ENCODE measurements around the gene SELENOW. TPM values are rescaled to one million over a fixed set of nuclear protein-coding genes. Genes with fewer than 3 reads are reported as not detected.

SELENOW gene
- total RNA-seq, 4 donors from 2014 or later: 474 to 751 (median 653) TPM

DNA sequence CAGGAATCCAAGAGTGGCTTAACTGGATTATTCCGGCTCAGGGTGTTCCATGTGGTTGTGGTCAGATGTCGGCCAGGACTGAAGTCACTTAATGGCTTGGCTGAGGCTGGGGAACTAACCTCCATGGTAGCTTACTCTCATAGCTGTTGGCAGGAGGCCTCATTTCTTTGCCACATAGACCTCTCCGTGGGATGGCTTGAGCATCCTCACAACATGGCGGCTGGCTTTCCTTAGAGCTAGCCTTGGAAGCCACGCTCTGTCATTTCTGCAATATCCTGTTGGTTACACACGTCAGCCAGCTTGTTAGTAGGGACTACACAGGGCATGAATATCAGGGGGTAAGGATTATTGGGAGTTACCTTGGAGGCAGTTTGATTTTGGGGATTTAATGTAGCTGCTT lies 48.3 kb downstream of the SELENOW start:
- Histone ChIP-seq H3K4me3 (no peak overlapping the region), H3K36me3 (no peaks in the 10 kb centered on the region), H3K27ac (no peak overlapping the region), H3K27me3 (peaks cover 11% of the 10 kb centered on the region), H3K4me1 (no peaks in the 10 kb centered on the region), H3K9me3 (no peaks in the 10 kb centered on the region)
- 91 to 100% methylated on average over 1 to 6 of the region's 6 CpGs for WGBS, 2 donors (ENCODE audit: low coverage in 1 of 2)
- no peak for TF ChIP-seq EP300 (IDR thresholded peaks at IDR 0.05; ENCODE audit: low read depth)
- DNase-seq: no peak
- intact Hi-C loops (cut with DNase I; ENCODE audit: low total_unique reads): no loop called here
- in situ Hi-C loops (cut with MboI; ENCODE audit: low pct_ligation_motif_present in 1 of 4, low pct_unique_long_range_greater_than_20kb in 1 of 4, low sequenced_read_pairs in 3 of 4): loop anchor here in 1 of 4 donors (25.0 kb wide), 1 partner anchor 186 kb away; no protein-coding TSS in a partner anchor

GRCh38 chr19:47832723-47833122 lies 54.2 kb downstream of the SELENOW start:
- H3K4me3 ChIP-seq: no peak overlapping the region
- no peak for DNase-seq
- TF ChIP-seq POLR2A (IDR thresholded peaks at IDR 0.05) (no peak), EP300 (IDR thresholded peaks at IDR 0.05; ENCODE audit: low read depth) (no peak), POLR2AphosphoS5 (IDR thresholded peaks at IDR 0.05) (no peak), CTCF (IDR thresholded peaks at IDR 0.05) (no peak)
- H3K9me3 ChIP-seq: no peaks in the 10 kb centered on the region
- peaks cover 5% of the 10 kb centered on the region for H3K27me3 ChIP-seq
- H3K4me1 ChIP-seq: no peaks in the 10 kb centered on the region
- no peaks in the 10 kb centered on the region for H3K36me3 ChIP-seq
- in situ Hi-C loops (cut with MboI; ENCODE audit: low pct_ligation_motif_present in 1 of 4, low pct_unique_long_range_greater_than_20kb in 1 of 4, low sequenced_read_pairs in 3 of 4): loop anchor here in 1 of 4 donors (25.0 kb wide), 1 partner anchor 180 kb away; no protein-coding TSS in a partner anchor
- 76% methylated on average over 4 of the region's 4 CpGs; no CpG with 5 or more reads in 1 of the 2 donors for WGBS, 2 donors (ENCODE audit: low coverage in 1 of 2)
- H3K27ac ChIP-seq: no peak overlapping the region
- intact Hi-C loops (cut with DNase I; ENCODE audit: low total_unique reads): no loop called here

Small RNA genes lying within 50 kb of the gene (small RNA-seq; reads per million reads assigned to genes)
- gene AC008745.1 (0 reads per million in 4 donors), gene SNORD23 (0 reads per million in 4 donors)

Other genes starting within 250 kb of the SELENOW start
- under 1 TPM in 1 of 4 donors, not detected in 3; 0.16 TPM for gene ZNF541, start 205.6 kb upstream of the SELENOW start, total RNA-seq
- gene BICRA, start 169.6 kb upstream of the SELENOW start, total RNA-seq: 10 to 100 TPM; 11.6 to 30.3 (median 13.2) TPM
- 10 to 100 TPM; 15.2 to 93.1 (median 25.3) TPM for gene EHD2, start 65.3 kb upstream of the SELENOW start, total RNA-seq
- gene NOP53, start 33.2 kb upstream of the SELENOW start, total RNA-seq: 100 to 1,000 TPM; 239 to 490 (median 364) TPM
- gene TPRX1, start 25.8 kb downstream of the SELENOW start, total RNA-seq: not detected
- not detected for gene CRX, start 43.2 kb downstream of the SELENOW start, total RNA-seq
- not detected for gene TPRX2, start 80.5 kb downstream of the SELENOW start, total RNA-seq
- under 1 TPM in 2 of 4 donors, not detected in 2; 0.32 to 0.96 TPM for gene SULT2A1, start 107.6 kb downstream of the SELENOW start, total RNA-seq
- gene BSPH1, start 213.5 kb downstream of the SELENOW start, total RNA-seq: not detected
- gene ELSPBP1, start 215.9 kb downstream of the SELENOW start, total RNA-seq: not detected

All from transverse colon (tissue), 4 donors.